ENCODE data around the gene APOD. TPM values are rescaled to one million over a fixed set of nuclear protein-coding genes. Genes with fewer than 3 reads are reported as not detected.
A peak's percentile ranks its signal among the peaks of the same experiment; 100 is the strongest.

APOD gene
- total RNA-seq, 2 experiments from 2014 or later, result not detected

DNA sequence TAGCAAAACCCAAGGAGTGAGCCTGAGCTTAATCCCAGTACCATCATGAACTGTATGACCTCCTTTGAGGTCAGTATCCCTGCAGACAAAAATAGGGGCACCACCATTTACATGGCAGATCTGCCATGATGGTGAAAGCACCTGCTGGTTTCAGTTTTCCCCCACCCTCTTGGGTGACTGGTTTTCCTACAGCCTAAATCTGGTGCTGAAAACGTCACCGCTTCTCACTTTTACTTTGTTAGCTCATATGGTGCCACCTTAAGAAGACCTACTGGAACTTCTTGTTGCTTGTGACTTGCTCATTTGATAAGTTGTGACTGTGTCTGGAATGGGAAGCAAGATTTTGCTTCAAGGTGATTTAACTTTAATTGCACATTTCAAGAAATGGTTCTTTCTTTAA, 45.7 kb downstream of the APOD start:
- peaks cover 45% of the 10 kb centered on the region for H3K36me3 Mint-ChIP-seq (ENCODE audit: low read depth)
- peak overlapping the region; percentile 60 for H3K27ac Mint-ChIP-seq
- no peaks in the 10 kb centered on the region for H3K9me3 Mint-ChIP-seq (ENCODE audit: insufficient read depth)
- H3K4me3 Mint-ChIP-seq, result peak overlapping the region; percentile 30
- DNase-seq, result peak; percentile 60
- H3K27me3 Mint-ChIP-seq (ENCODE audit: low read depth), result no peaks in the 10 kb centered on the region
- ChIA-PET CTCF (interaction anchor here (1.5 to 7.2 kb wide), 5 partner anchors 11 to 268 kb away, joined by 4 to 68 read pairs (median 6); partner anchors contain the start of gene XXYLT1), POLR2A (interaction anchor here (0.5 to 3.5 kb wide), 4 partner anchors 11 to 131 kb away, joined by 3 to 21 read pairs (median 3); no protein-coding TSS in a partner anchor)
- peak; percentile 34 for ATAC-seq
- peaks cover 75% of the 10 kb centered on the region for H3K4me1 Mint-ChIP-seq (ENCODE audit: low read depth)

DNA sequence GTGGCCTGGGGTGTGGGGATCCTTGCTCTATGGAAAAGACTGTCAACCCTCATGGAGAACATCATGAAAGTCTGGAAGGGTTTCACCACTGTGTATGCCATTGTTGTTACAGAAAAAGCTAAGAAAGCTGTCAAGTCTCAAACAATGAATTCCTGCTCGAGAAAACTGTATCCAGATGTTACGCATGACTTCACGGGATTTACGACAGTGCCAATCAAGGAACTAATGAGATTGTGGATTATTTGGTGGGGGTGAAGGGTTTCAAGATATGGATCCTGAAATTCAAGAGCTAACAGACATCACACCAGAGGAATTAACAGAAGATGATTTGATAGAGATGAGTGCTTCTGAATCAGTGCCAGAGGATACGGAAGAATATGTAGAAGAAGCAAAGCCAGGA, 48.4 kb downstream of the APOD start:
- DNase-seq (no peak), ATAC-seq (no peak)
- Mint-ChIP-seq H3K4me3 (no peak overlapping the region), H3K27me3 (ENCODE audit: low read depth) (no peaks in the 10 kb centered on the region), H3K4me1 (ENCODE audit: low read depth) (peaks cover 73% of the 10 kb centered on the region), H3K36me3 (ENCODE audit: low read depth) (peaks cover 42% of the 10 kb centered on the region), H3K27ac (peak overlapping the region; percentile 17), H3K9me3 (ENCODE audit: insufficient read depth) (no peaks in the 10 kb centered on the region)
- ChIA-PET POLR2A (interaction anchor here (1.1 kb wide), 1 partner anchor 8 kb away, joined by 5 read pairs; the partner anchor contains the start of gene PPP1R2), CTCF (interaction anchor here (1.4 to 4.5 kb wide), 4 partner anchors 9 to 265 kb away, joined by 6 to 28 read pairs (median 6); partner anchors contain the start of genes PPP1R2 and XXYLT1)

DNA sequence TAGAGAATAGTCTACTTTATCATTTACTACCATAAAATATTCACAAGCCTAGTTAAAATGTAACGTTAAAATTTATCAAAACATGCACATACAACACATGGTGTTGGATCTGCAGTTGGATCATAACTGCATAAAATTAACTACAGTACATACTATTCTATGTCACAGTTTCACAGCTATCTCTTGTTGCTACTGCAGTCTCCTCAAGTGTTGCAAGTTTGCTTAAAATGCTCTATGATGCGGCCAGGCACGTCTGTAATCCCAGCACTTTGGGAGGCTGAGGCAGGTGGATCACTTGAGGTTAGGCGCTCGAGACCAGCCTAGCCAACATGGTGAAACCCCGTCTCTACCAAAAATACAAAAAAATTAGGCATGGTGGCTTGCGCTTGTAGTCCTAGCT, 50.9 kb downstream of the APOD start:
- no peak overlapping the region for H3K27ac Mint-ChIP-seq
- POLR2A ChIA-PET, result interaction anchor here (1.4 kb wide), 1 partner anchor 10 kb away, joined by 4 read pairs; no protein-coding TSS in a partner anchor
- CTCF ChIA-PET, result interaction anchor here (1.1 to 4.5 kb wide), 3 partner anchors 10 to 262 kb away, joined by 3 to 28 read pairs (median 7); partner anchors contain the start of gene XXYLT1

DNA sequence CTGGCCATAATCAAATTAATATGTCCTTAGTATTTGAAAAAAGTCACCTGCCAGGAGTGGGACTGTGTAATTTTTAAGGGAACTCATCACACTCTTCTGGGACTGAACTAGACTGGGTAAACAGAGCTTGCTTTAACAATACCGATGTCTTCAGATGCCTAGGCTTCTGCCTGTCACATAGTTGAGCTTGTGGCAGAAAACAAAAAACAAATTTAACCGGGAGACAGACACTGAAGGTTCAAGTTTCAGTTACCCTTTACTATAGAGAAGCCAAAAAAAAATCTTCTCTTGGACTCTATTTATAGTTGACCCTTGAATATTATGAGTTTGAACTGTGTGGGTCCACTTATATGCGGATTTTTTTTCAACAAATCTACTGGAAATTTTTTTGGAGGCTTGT, 51.4 kb downstream of the APOD start:
- ChIA-PET CTCF (interaction anchor here (1.1 to 4.5 kb wide), 3 partner anchors 10 to 262 kb away, joined by 3 to 28 read pairs (median 7); partner anchors contain the start of gene XXYLT1), POLR2A (no interaction called here)
- Mint-ChIP-seq H3K4me3 (no peak overlapping the region), H3K9me3 (ENCODE audit: insufficient read depth) (no peaks in the 10 kb centered on the region), H3K27ac (no peak overlapping the region), H3K4me1 (ENCODE audit: low read depth) (peaks cover 48% of the 10 kb centered on the region), H3K27me3 (ENCODE audit: low read depth) (no peaks in the 10 kb centered on the region), H3K36me3 (ENCODE audit: low read depth) (peaks cover 44% of the 10 kb centered on the region)
- ATAC-seq, result no peak
- DNase-seq, result no peak

More for the DNA sequence above, 50.9 kb downstream of the APOD start:
- Mint-ChIP-seq H3K27me3 (ENCODE audit: low read depth) (no peaks in the 10 kb centered on the region), H3K4me3 (no peak overlapping the region), H3K36me3 (ENCODE audit: low read depth) (peaks cover 40% of the 10 kb centered on the region), H3K4me1 (ENCODE audit: low read depth) (peaks cover 53% of the 10 kb centered on the region), H3K9me3 (ENCODE audit: insufficient read depth) (no peaks in the 10 kb centered on the region)
- ATAC-seq (no peak), DNase-seq (no peak)

DNA sequence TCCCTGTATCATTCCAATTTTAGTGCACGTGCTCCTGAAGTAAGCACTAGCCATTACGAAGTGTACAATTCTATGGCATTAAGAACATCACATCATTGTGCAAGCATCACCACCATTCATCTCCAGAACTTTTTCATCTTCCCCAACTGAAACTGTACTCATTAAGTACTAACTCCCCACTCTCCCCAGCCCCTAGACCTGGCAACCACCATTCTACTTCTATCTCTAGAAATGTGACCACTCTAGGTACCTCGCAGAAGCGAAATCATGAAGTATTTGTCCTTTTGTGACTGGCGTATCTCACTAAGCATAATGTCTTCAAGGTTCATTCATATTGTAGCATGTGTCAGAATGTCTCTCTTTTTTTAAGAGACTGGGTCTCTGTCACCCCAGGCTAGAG, 52.1 kb downstream of the APOD start:
- ChIA-PET POLR2A (no interaction called here), CTCF (interaction anchor here (1.5 to 4.5 kb wide), 2 partner anchors 9 to 261 kb away, joined by 7 to 28 read pairs; partner anchors contain the start of gene XXYLT1)
- Mint-ChIP-seq H3K4me3 (no peak overlapping the region), H3K9me3 (ENCODE audit: insufficient read depth) (no peaks in the 10 kb centered on the region), H3K27ac (no peak overlapping the region), H3K4me1 (ENCODE audit: low read depth) (peaks cover 44% of the 10 kb centered on the region), H3K36me3 (ENCODE audit: low read depth) (peaks cover 44% of the 10 kb centered on the region), H3K27me3 (ENCODE audit: low read depth) (no peaks in the 10 kb centered on the region)
- no peak for DNase-seq
- ATAC-seq, result no peak

DNA sequence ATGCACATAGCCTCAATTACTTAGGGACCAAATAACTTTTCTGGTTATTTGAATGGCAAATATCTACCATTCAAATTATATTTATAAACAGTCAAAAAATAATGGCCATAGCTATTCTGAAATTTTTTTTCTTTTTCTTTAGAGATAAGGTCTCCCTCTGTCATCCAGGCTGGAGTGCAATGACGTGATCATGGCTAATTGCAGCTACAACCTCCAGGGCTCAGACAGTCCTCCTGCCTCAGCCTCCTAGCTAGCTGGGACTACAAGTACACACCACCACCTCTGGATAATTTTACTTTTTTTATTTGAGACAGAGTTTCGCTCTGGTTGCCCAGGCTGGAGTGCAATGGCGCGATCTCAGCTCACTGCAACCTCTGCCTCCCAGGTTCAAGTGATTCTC, 57.2 kb downstream of the APOD start:
- no peak for ATAC-seq
- H3K9me3 Mint-ChIP-seq (ENCODE audit: insufficient read depth), result no peaks in the 10 kb centered on the region
- DNase-seq, result no peak
- ChIA-PET CTCF (interaction anchor here (1.5 to 10.1 kb wide), 4 partner anchors 9 to 324 kb away, joined by 3 to 258 read pairs (median 37); partner anchors contain the start of genes PPP1R2 and XXYLT1), POLR2A (interaction anchor here (0.7 to 1.1 kb wide), 2 partner anchors 11 to 16 kb away, joined by 3 to 4 read pairs; no protein-coding TSS in a partner anchor)
- H3K36me3 Mint-ChIP-seq (ENCODE audit: low read depth), result peaks cover 44% of the 10 kb centered on the region
- H3K27ac Mint-ChIP-seq, result no peak overlapping the region
- H3K4me1 Mint-ChIP-seq (ENCODE audit: low read depth), result peaks cover 38% of the 10 kb centered on the region
- no peak overlapping the region for H3K4me3 Mint-ChIP-seq
- no peaks in the 10 kb centered on the region for H3K27me3 Mint-ChIP-seq (ENCODE audit: low read depth)

DNA sequence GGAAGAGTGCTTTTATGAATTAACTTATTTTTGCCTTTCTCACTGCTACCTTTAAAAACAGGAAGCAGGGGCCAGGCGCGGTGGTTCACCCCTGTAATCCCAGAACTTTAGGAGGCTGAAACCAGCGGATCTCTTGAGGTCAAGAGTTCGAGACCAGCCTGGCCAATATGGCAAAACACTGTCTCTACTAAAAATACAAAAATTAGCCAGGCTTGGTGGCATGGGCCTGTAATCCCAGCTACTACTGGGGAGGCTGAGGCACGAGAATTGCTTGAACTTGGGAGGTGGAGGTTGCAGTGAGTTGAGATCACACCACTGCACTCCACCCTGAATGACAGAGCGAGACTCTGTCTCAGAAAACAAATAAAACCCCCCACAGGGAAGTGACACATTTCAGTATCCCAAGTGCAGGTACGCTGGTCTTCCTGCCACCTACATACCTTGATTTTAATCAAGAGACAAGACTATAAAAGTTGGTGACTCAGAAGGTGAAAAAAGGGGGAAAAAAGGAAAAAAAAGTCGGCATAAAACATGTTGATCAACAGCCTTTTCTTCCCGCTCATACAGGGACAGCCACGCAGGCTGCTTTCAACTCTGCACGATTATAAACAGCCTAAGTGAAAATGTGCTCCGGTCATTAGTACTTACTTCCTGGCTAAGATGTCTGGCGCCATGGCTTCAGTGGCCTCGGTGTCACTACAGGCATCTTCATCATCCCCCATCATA, 59.4 kb downstream of the APOD start:
- Mint-ChIP-seq H3K27me3 (ENCODE audit: low read depth) (no peaks in the 10 kb centered on the region), H3K4me3 (no peak overlapping the region), H3K4me1 (ENCODE audit: low read depth) (peaks cover 36% of the 10 kb centered on the region), H3K9me3 (ENCODE audit: insufficient read depth) (no peaks in the 10 kb centered on the region), H3K27ac (peak overlapping the region; percentile 77), H3K36me3 (ENCODE audit: low read depth) (peaks cover 40% of the 10 kb centered on the region)
- no peak for ATAC-seq
- CTCF ChIA-PET, result interaction anchor here (0.7 to 10.1 kb wide), 7 partner anchors 10 to 252 kb away, joined by 3 to 258 read pairs (median 4); partner anchors contain the start of genes ACAP2, PPP1R2 and XXYLT1
- POLR2A ChIA-PET, result no interaction called here
- no peak for DNase-seq

DNA sequence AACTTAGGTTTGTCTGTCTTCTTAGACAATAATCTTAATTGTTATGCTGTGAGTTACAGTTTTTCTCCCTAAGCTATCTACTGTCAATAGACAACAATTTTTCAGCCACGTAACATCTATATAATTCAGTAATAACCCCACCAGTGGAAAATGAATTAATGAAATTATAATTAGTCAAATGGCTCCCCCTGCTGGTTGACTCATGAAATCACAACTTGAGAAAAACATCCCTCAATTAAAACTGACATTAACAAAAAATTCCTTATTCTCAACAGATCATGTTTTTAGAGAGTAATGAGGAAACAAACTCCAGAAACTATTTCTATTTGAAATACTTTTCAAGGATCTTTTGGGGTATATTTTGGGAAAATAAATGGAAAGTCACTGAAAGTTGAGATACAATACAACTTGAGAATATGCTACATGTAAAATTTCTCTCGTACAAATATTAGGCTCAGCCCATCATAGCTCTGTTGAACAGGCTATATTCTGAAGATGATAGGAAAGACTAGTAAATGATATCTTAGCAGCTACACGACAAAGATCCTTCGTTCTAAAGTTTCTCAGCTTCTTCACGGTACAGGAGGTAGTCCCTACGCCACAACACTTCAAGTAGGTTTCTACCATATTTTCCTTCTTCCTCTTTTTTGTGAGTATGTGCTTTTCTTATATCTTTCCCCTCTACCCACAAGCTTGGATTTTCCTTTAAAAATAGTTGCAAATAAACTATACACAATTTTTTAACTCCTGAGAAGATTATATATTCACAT, 61.3 kb downstream of the APOD start:
- Mint-ChIP-seq H3K36me3 (ENCODE audit: low read depth) (peaks cover 37% of the 10 kb centered on the region), H3K27ac (peak overlapping the region; percentile 2), H3K4me3 (no peak overlapping the region), H3K4me1 (ENCODE audit: low read depth) (peaks cover 36% of the 10 kb centered on the region), H3K9me3 (ENCODE audit: insufficient read depth) (no peaks in the 10 kb centered on the region), H3K27me3 (ENCODE audit: low read depth) (no peaks in the 10 kb centered on the region)
- DNase-seq (peak; percentile 59), ATAC-seq (no peak)
- POLR2A ChIA-PET, result interaction anchor here (1.4 kb wide), 1 partner anchor 251 kb away, joined by 7 read pairs; the partner anchor contains the start of gene XXYLT1
- CTCF ChIA-PET, result interaction anchor here (0.9 to 10.1 kb wide), 18 partner anchors 8 to 840 kb away, joined by 3 to 258 read pairs (median 5); partner anchors contain the start of genes PPP1R2 and XXYLT1

Other genes with a start within 250 kb of the APOD start
- gene ACAP2, start 140.9 kb downstream of the APOD start, total RNA-seq, result 10 to 100 TPM; 69.7 to 74.2 TPM
- 10 to 100 TPM; 72.0 to 72.6 TPM for gene PPP1R2, start 40.6 kb downstream of the APOD start, total RNA-seq
- 1 to 10 TPM in 1 of 2 experiments, under 1 TPM in 1; 0.53 to 1.7 TPM for gene MUC20, start 137.0 kb upstream of the APOD start, total RNA-seq
- gene MUC4, start 228.0 kb upstream of the APOD start, total RNA-seq, result under 1 TPM in 1 of 2 experiments, not detected in 1; 0.05 TPM